H9 (cell line): ENCODE data around the gene ATP5MG. TPM values are rescaled to one million over a fixed set of nuclear protein-coding genes. Genes with fewer than 3 reads are reported as not detected.
"Not testable (repeated sequence)": the region's sequence is repeated elsewhere in the genome, so short reads cannot be mapped to it uniquely, and the experiment has no call there.

Experiments
- DNase-seq: peaks from one replicate; pipeline ENCODE4 v3.0.0-alpha.2; 2017
- H2AFZ ChIP-seq: one replicate; pipeline ENCODE4 v1.6.1; 2013; ENCODE audit warnings: mild to moderate bottlenecking, low read length, control low read depth, moderate library complexity
- H2AK5ac ChIP-seq: 2 replicates; pipeline ENCODE4 v1.6.1; 2013; ENCODE audit warnings: low read length, control low read depth, mixed read lengths; ENCODE audit not compliant: insufficient read length
- H2BK120ac ChIP-seq: one replicate; pipeline ENCODE4 v1.6.1; 2013; ENCODE audit warnings: low read depth, mild to moderate bottlenecking, low read length, control low read depth, inconsistent platforms; ENCODE audit not compliant: poor library complexity, severe bottlenecking
- H2BK12ac ChIP-seq: 2 replicates; pipeline ENCODE4 v1.6.1; 2013; ENCODE audit warnings: low read length, control low read depth, mixed read lengths, low read depth; ENCODE audit not compliant: insufficient read length
- H2BK15ac ChIP-seq: 2 replicates; pipeline ENCODE4 v1.6.1; 2013; ENCODE audit warnings: low read depth, low read length, control low read depth
- H2BK20ac ChIP-seq: one replicate; pipeline ENCODE4 v1.6.1; 2013; ENCODE audit warnings: low read depth, mild to moderate bottlenecking, low read length, control low read depth, inconsistent platforms; ENCODE audit not compliant: poor library complexity, severe bottlenecking
- H2BK5ac ChIP-seq: 2 replicates; pipeline ENCODE4 v1.6.1; 2013; ENCODE audit warnings: low read length, control low read depth, mixed read lengths; ENCODE audit not compliant: insufficient read length
- H3K14ac ChIP-seq: 2 replicates; pipeline ENCODE4 v1.6.1; 2013; ENCODE audit warnings: low read length, control low read depth; ENCODE audit not compliant: insufficient read depth
- H3K18ac ChIP-seq: 2 replicates; pipeline ENCODE4 v1.6.1; 2013; ENCODE audit warnings: low read depth, mild to moderate bottlenecking, mixed read lengths, low read length, control low read depth; ENCODE audit not compliant: insufficient read length
- H3K23ac ChIP-seq: 2 replicates; pipeline ENCODE4 v1.6.1; 2013; ENCODE audit warnings: low read length, control low read depth, mixed read lengths, low read depth; ENCODE audit not compliant: insufficient read length
- H3K23me2 ChIP-seq: 2 replicates; pipeline ENCODE4 v1.6.1; 2013; ENCODE audit warnings: low read depth, mild to moderate bottlenecking, mixed read lengths, low read length, control low read depth; ENCODE audit not compliant: insufficient read length, poor library complexity, severe bottlenecking
- H3K27ac ChIP-seq: 2 replicates; pipeline ENCODE4 v1.5.1; 2013; ENCODE audit warnings: low read length, control low read depth, mixed read lengths, low read depth; ENCODE audit not compliant: insufficient read length
- H3K27me3 ChIP-seq: 2 replicates; pipeline ENCODE4 v1.6.1; 2013; ENCODE audit warnings: low read length, control low read depth, inconsistent platforms; ENCODE audit not compliant: insufficient read depth
- H3K4ac ChIP-seq: 2 replicates; pipeline ENCODE4 v1.6.1; 2013; ENCODE audit warnings: low read depth, mild to moderate bottlenecking, control low read depth, inconsistent platforms, low read length, moderate library complexity
- H3K4me1 ChIP-seq: 2 replicates; pipeline ENCODE4 v1.6.1; 2013; ENCODE audit warnings: low read length, control low read depth, inconsistent platforms; ENCODE audit not compliant: insufficient read depth
- H3K4me2 ChIP-seq: 2 replicates; pipeline ENCODE4 v1.6.1; 2013; ENCODE audit warnings: low read length, control low read depth, mixed read lengths; ENCODE audit not compliant: insufficient read length, insufficient read depth
- H3K56ac ChIP-seq: 2 replicates; pipeline ENCODE4 v1.6.1; 2013; ENCODE audit warnings: low read depth, mild to moderate bottlenecking, mixed read lengths, low read length, control low read depth; ENCODE audit not compliant: insufficient read length
- H3K79me1 ChIP-seq: 2 replicates; pipeline ENCODE4 v1.6.1; 2013; ENCODE audit warnings: low read depth, mild to moderate bottlenecking, moderate library complexity, low read length, control low read depth, inconsistent platforms; ENCODE audit not compliant: insufficient read depth, poor library complexity, severe bottlenecking
- H3K79me2 ChIP-seq: 2 replicates; pipeline ENCODE4 v1.6.1; 2013; ENCODE audit warnings: low read length, control low read depth, inconsistent platforms; ENCODE audit not compliant: insufficient read depth
- H3K9ac ChIP-seq: 2 replicates; pipeline ENCODE4 v1.6.1; 2013; ENCODE audit warnings: low read length, control low read depth, mixed read lengths; ENCODE audit not compliant: insufficient read length; ENCODE audit errors: extremely low read depth
- H3K9me3 ChIP-seq: one replicate; pipeline ENCODE4 v1.6.1; 2013; ENCODE audit warnings: low read depth, low read length, inconsistent platforms; ENCODE audit not compliant: control insufficient read depth
- H3T11ph ChIP-seq: one replicate; pipeline ENCODE4 v1.6.1; 2013; ENCODE audit warnings: mild to moderate bottlenecking, low read length, control low read depth, inconsistent platforms
- H4K20me1 ChIP-seq: one replicate; pipeline ENCODE4 v1.6.1; 2013; ENCODE audit not compliant: control insufficient read depth, insufficient read length, insufficient read depth
- H4K5ac ChIP-seq: 2 replicates; pipeline ENCODE4 v1.6.1; 2013; ENCODE audit warnings: low read depth, mild to moderate bottlenecking, mixed read lengths, low read length, control low read depth; ENCODE audit not compliant: insufficient read length
- H4K8ac ChIP-seq: replicated peaks from 2 replicates; pipeline ENCODE4 v1.6.1; 2013; ENCODE audit warnings: low read length, control low read depth, mixed read lengths, low read depth; ENCODE audit not compliant: insufficient read length
- H4K91ac ChIP-seq: 2 replicates; pipeline ENCODE4 v1.6.1; 2013; ENCODE audit warnings: low read depth, mild to moderate bottlenecking, moderate library complexity, mixed read lengths, low read length, control low read depth; ENCODE audit not compliant: insufficient read length
- H3K27ac Mint-ChIP-seq, 3 experiments: 2 replicates in 2 of 3; 3 replicates in 1 of 3; pipeline ENCODE4 v1.8.0; 2020 to 2021; ENCODE audit warnings: mixed read lengths in 3 of 3, mild to moderate bottlenecking in 1 of 3, moderate library complexity in 1 of 3
- H3K27me3 Mint-ChIP-seq: 2 replicates; pipeline ENCODE4 v1.8.0; 2021; ENCODE audit warnings: low read depth, mild to moderate bottlenecking, moderate library complexity, mixed read lengths
- H3K36me3 Mint-ChIP-seq, 3 experiments: 2 replicates in 2 of 3; 3 replicates in 1 of 3; pipeline ENCODE4 v1.8.0; 2020 to 2021; ENCODE audit warnings: low read depth in 3 of 3, mixed read lengths in 3 of 3; ENCODE audit not compliant: insufficient read depth in 1 of 3
- H3K4me1 Mint-ChIP-seq, 2 experiments: 2 replicates each; pipeline ENCODE4 v1.8.0; 2020; ENCODE audit warnings: mixed read lengths in 2 of 2
- H3K4me3 Mint-ChIP-seq, 2 experiments: 2 replicates in 1 of 2; 3 replicates in 1 of 2; pipeline ENCODE4 v1.8.0; 2020 to 2021; ENCODE audit warnings: mild to moderate bottlenecking in 2 of 2, mixed read lengths in 2 of 2, moderate library complexity in 1 of 2
- H3K9me3 Mint-ChIP-seq, 2 experiments: 2 replicates in 1 of 2; 3 replicates in 1 of 2; pipeline ENCODE4 v1.8.0; 2020; ENCODE audit warnings: mild to moderate bottlenecking in 2 of 2, mixed read lengths in 2 of 2, moderate library complexity in 1 of 2
- WGBS: extraction: QIAGEN DNeasy Blood & Tissue Kit; methylation state at CpG from one replicate; pipeline ENCODE4 v1.1.7; 2013; ENCODE audit warnings: missing lambda C conversion rate, low lambda C conversion rate, mixed read lengths; ENCODE audit not compliant: insufficient read length; ENCODE audit errors: extremely low coverage; 5-methylcytosine and 5-hydroxymethylcytosine counted together
- total RNA-seq: library from RNA; stranded (reverse); gene quantifications from 2 replicates; pipeline ENCODE4 v1.2.1, GENCODE V29; 2021
- TF ChIP-seq, protein P1 (sequence below): fragments of 200-600 bp; sonication (generic); conservative IDR thresholded peaks from 3 replicates; pipeline ENCODE4 v1.8.0; 2021; ENCODE audit warnings: antibody characterized with exemption, mild to moderate bottlenecking

Gene ATP5MG
- total RNA-seq, 1 experiment from 2014 or later: 254 TPM

DNA sequence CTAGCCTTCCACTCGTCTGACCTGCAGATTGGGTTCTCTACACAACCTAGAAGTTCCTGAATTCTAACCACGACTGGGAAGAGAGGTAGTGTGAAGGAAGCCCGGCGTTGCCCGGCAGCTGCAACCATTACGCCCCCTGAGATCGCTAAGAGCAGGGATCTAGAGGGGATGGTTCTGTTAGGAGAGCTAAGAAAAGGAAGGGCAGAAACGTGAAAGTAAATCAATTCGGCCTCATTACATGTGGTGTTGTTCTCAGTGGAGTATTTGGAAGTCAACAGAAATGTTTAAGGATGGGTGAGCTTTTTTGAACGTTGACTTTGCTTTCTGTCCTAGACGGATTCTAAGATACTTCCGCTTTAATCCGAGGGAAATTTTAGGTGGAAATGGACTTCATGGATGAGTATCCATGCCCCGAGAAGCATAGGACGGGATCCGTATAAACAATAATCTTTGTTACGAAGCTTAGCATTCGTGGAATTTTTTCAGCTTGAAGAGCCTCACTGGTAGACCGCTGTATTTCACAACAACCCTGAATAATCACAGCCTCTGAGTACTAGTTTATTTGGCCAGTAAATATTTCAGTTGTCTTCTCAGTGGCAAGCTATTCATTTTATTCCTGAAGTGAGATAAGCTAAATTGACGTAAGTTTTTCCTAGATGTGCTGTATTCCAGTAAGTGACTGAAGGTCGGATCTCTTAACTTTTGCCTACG is 629 bp downstream of the ATP5MG start:
- no CpG with 5 or more reads among the region's 22 CpGs for WGBS
- Histone ChIP-seq H3K23me2 (peaks cover 7% of the 10 kb centered on the region), H2BK15ac (no peak overlapping the region), H3K4me1 (no peaks in the 10 kb centered on the region), H3K9ac (peak overlapping the region; percentile 92), H3K4me2 (peak overlapping the region; percentile 89), H3K79me1 (peaks cover 11% of the 10 kb centered on the region), H3K9me3 (no peaks in the 10 kb centered on the region), H3K18ac (no peak overlapping the region), H3K27ac (peak overlapping the region; percentile 4), H3T11ph (no peak overlapping the region), H3K14ac (no peak overlapping the region), H4K20me1 (no peaks in the 10 kb centered on the region), H3K27me3 (no peaks in the 10 kb centered on the region), H2BK20ac (no peak overlapping the region), H3K79me2 (peaks cover 24% of the 10 kb centered on the region; the same call in 1 of the 2 replicates), H4K91ac (no peak overlapping the region), H2AK5ac (no peak overlapping the region), H3K56ac (no peak overlapping the region), H4K8ac (no peak overlapping the region), H2BK12ac (no peak overlapping the region), H3K4ac (no peak overlapping the region), H2AFZ (no peak overlapping the region), H3K23ac (no peak overlapping the region), H4K5ac (no peak overlapping the region), H2BK120ac (no peak overlapping the region), H2BK5ac (no peak overlapping the region)
- Mint-ChIP-seq H3K4me1 (peaks cover 16 to 17% of the 10 kb centered on the region in 2 experiments), H3K9me3 (no peaks in the 10 kb centered on the region), H3K27ac (peak overlapping the region; percentile 79 to 100 (median 99)), H3K27me3 (no peaks in the 10 kb centered on the region; the same call in 1 of the 2 replicates), H3K4me3 (peak overlapping the region; percentile 98), H3K36me3 (peaks cover 7 to 34% (median 16%) of the 10 kb centered on the region in 3 experiments; a peak in 6 of 7 replicates)
- no peak for DNase-seq
- TF ChIP-seq, protein P1, sequence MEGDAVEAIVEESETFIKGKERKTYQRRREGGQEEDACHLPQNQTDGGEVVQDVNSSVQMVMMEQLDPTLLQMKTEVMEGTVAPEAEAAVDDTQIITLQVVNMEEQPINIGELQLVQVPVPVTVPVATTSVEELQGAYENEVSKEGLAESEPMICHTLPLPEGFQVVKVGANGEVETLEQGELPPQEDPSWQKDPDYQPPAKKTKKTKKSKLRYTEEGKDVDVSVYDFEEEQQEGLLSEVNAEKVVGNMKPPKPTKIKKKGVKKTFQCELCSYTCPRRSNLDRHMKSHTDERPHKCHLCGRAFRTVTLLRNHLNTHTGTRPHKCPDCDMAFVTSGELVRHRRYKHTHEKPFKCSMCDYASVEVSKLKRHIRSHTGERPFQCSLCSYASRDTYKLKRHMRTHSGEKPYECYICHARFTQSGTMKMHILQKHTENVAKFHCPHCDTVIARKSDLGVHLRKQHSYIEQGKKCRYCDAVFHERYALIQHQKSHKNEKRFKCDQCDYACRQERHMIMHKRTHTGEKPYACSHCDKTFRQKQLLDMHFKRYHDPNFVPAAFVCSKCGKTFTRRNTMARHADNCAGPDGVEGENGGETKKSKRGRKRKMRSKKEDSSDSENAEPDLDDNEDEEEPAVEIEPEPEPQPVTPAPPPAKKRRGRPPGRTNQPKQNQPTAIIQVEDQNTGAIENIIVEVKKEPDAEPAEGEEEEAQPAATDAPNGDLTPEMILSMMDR: no peak

DNA sequence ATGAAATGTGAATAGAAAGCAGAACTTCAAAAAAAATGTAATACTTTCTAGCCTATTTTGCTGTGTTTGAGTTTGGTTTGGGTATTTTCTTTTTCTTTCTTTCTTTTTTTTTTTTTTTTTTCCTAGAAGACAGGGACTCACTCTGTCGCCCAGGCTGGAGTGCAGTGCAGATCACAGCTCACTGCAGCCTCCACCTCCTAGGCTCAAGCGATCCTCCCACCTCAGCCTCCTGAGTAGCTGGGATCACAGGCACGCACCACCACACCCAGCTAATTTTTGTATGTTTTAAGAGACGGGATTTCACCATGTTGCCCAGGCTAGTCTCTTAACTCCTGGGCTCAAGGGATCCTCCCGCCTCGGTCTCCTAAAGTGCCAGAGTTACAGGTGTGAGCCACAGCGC is 1.2 kb downstream of the ATP5MG start:
- peaks cover 24% of the 10 kb centered on the region; the same call in 1 of the 2 replicates for H3K79me2 ChIP-seq
- H2AFZ ChIP-seq, H2BK15ac ChIP-seq, H4K8ac ChIP-seq, H2AK5ac ChIP-seq, H3K4me1 ChIP-seq, H3K18ac ChIP-seq, H3T11ph ChIP-seq, H2BK5ac ChIP-seq, H2BK12ac ChIP-seq, H4K20me1 ChIP-seq, H2BK120ac ChIP-seq, H3K27me3 Mint-ChIP-seq, H3K23ac ChIP-seq, H3K27me3 ChIP-seq, H3K9me3 ChIP-seq, H2BK20ac ChIP-seq, H4K5ac ChIP-seq, H3K9me3 Mint-ChIP-seq, DNase-seq, H3K23me2 ChIP-seq, H3K4ac ChIP-seq, H3K14ac ChIP-seq, H3K56ac ChIP-seq, H4K91ac ChIP-seq, H3K27ac ChIP-seq: not testable (repeated sequence)
- Mint-ChIP-seq H3K4me1 (peaks cover 16 to 17% of the 10 kb centered on the region in 2 experiments), H3K36me3 (peaks cover 10 to 39% (median 22%) of the 10 kb centered on the region in 3 experiments; a peak in 6 of 7 replicates), H3K27ac (peak overlapping the region in 2 of 3 experiments; percentile 50 to 68; a peak in 2 of 7 replicates), H3K4me3 (peak overlapping the region; percentile 98)
- H3K79me1 ChIP-seq: peaks cover 11% of the 10 kb centered on the region
- peak overlapping the region; percentile 92 for H3K9ac ChIP-seq
- peak overlapping the region; percentile 89 for H3K4me2 ChIP-seq
- WGBS: no CpG with 5 or more reads among the region's 7 CpGs
